ENCODE results near the gene TFPI2. TPM values are rescaled to one million over a fixed set of nuclear protein-coding genes. Genes with fewer than 3 reads are reported as not detected.

TFPI2 gene
- total RNA-seq, 1 experiment from 2014 or later = not detected

DNA sequence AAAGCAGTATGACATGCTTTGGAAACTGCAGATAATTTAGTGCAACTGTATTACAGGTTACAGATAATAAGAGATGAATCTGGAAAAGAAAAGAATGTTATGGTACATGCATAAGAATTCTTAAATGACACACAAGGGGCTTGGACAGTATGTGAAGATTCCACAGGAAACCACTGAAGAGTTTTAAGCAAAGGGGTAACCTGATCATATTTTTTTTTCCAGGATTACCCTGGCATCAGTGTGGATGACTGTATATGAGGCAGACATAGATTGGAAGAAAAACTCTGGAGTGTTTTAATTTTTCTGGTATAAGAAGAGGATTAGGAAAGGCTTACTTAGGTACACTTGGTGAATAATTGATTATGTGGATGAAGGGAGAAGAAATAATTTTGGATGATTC is 8.1 kb downstream of the TFPI2 start:
- intact Hi-C loops (cut with micrococcal nuclease; ENCODE audit: unreplicated experiment) = no loop called here

GRCh38 chr7:93879356-93879755 is 11.2 kb downstream of the TFPI2 start:
- BruUV-seq (replicated peaks) = no TSS peak
- Histone ChIP-seq H3K9me3 (peaks cover 6% of the 10 kb centered on the region; the same call in 1 of the 2 replicates), H3K27me3 (replicated peaks; ENCODE audit: control insufficient read depth, insufficient read depth, low read length) (no peaks in the 10 kb centered on the region), H3K4me1 (no peaks in the 10 kb centered on the region), H3K36me3 (ENCODE audit: control insufficient read depth, insufficient read depth, low read length) (no peaks in the 10 kb centered on the region), H3K4me3 (ENCODE audit: low read depth, low read length) (no peak overlapping the region)
- Mint-ChIP-seq H3K36me3 (ENCODE audit: insufficient read depth, unreplicated experiment) (no peaks in the 10 kb centered on the region), H3K4me1 (ENCODE audit: low read depth, unreplicated experiment) (no peaks in the 10 kb centered on the region), H3K4me3 (ENCODE audit: unreplicated experiment) (no peak overlapping the region), H3K9me3 (ENCODE audit: unreplicated experiment) (no peaks in the 10 kb centered on the region), H3K27ac (ENCODE audit: unreplicated experiment) (no peak overlapping the region), H3K27me3 (ENCODE audit: insufficient read depth, unreplicated experiment) (no peaks in the 10 kb centered on the region)
- CTCF ChIA-PET = no interaction called here
- TF ChIP-seq, protein P1, sequence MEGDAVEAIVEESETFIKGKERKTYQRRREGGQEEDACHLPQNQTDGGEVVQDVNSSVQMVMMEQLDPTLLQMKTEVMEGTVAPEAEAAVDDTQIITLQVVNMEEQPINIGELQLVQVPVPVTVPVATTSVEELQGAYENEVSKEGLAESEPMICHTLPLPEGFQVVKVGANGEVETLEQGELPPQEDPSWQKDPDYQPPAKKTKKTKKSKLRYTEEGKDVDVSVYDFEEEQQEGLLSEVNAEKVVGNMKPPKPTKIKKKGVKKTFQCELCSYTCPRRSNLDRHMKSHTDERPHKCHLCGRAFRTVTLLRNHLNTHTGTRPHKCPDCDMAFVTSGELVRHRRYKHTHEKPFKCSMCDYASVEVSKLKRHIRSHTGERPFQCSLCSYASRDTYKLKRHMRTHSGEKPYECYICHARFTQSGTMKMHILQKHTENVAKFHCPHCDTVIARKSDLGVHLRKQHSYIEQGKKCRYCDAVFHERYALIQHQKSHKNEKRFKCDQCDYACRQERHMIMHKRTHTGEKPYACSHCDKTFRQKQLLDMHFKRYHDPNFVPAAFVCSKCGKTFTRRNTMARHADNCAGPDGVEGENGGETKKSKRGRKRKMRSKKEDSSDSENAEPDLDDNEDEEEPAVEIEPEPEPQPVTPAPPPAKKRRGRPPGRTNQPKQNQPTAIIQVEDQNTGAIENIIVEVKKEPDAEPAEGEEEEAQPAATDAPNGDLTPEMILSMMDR (IDR thresholded peaks at IDR 0.05; ENCODE audit: insufficient read depth in 1 of 2, low read depth in 1 of 2, low read length in 1 of 2, severe bottlenecking in 1 of 2, unreplicated experiment in 1 of 2) = no peak
- no peak for DNase-seq
- intact Hi-C loops (cut with micrococcal nuclease; ENCODE audit: unreplicated experiment) = no loop called here
- POLR2A ChIA-PET = no interaction called here

More for the DNA sequence above, 8.1 kb downstream of the TFPI2 start:
- no TSS peak for BruUV-seq (replicated peaks)
- ChIA-PET POLR2A (no interaction called here), CTCF (no interaction called here)
- no peaks in the 10 kb centered on the region for H3K9me3 Mint-ChIP-seq (ENCODE audit: unreplicated experiment)
- H3K27ac Mint-ChIP-seq (ENCODE audit: unreplicated experiment) = no peak overlapping the region
- H3K9me3 ChIP-seq = peaks cover 6% of the 10 kb centered on the region; the same call in 1 of the 2 replicates
- H3K27me3 ChIP-seq (replicated peaks; ENCODE audit: control insufficient read depth, insufficient read depth, low read length) = no peaks in the 10 kb centered on the region
- H3K27me3 Mint-ChIP-seq (ENCODE audit: insufficient read depth, unreplicated experiment) = no peaks in the 10 kb centered on the region
- TF ChIP-seq, protein P1 (IDR thresholded peaks at IDR 0.05; ENCODE audit: insufficient read depth in 1 of 2, low read depth in 1 of 2, low read length in 1 of 2, severe bottlenecking in 1 of 2, unreplicated experiment in 1 of 2) = no peak
- no peak overlapping the region for H3K4me3 ChIP-seq (ENCODE audit: low read depth, low read length)
- H3K36me3 Mint-ChIP-seq (ENCODE audit: insufficient read depth, unreplicated experiment) = no peaks in the 10 kb centered on the region
- H3K36me3 ChIP-seq (ENCODE audit: control insufficient read depth, insufficient read depth, low read length) = no peaks in the 10 kb centered on the region
- H3K4me1 Mint-ChIP-seq (ENCODE audit: low read depth, unreplicated experiment) = no peaks in the 10 kb centered on the region
- no peaks in the 10 kb centered on the region for H3K4me1 ChIP-seq
- DNase-seq = no peak
- H3K4me3 Mint-ChIP-seq (ENCODE audit: unreplicated experiment) = no peak overlapping the region

DNA sequence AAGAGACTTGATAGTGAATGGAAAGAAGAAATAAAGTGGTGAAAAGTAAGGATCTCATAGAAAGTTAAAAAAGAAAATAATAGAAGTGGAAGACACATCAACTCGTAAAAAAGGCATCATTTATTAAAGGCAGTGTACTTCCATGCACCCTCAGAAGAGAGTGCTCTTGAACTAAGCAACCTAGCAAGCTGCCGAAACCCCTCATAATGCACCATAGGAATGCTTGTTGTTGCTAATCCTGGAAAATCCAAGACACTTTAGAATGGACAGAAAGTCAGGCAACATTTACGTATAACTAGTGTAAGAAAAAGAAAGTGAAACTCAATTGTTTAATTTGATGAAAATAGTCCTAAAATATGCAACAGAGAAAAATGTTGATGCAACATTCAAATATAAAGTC is 12.8 kb downstream of the TFPI2 start:
- Mint-ChIP-seq H3K4me3 (ENCODE audit: unreplicated experiment) (no peak overlapping the region), H3K27me3 (ENCODE audit: insufficient read depth, unreplicated experiment) (no peaks in the 10 kb centered on the region), H3K27ac (ENCODE audit: unreplicated experiment) (no peak overlapping the region), H3K4me1 (ENCODE audit: low read depth, unreplicated experiment) (no peaks in the 10 kb centered on the region), H3K36me3 (ENCODE audit: insufficient read depth, unreplicated experiment) (no peaks in the 10 kb centered on the region), H3K9me3 (ENCODE audit: unreplicated experiment) (peaks cover 10% of the 10 kb centered on the region)
- no peak overlapping the region for H3K4me3 ChIP-seq (ENCODE audit: low read depth, low read length)
- no peaks in the 10 kb centered on the region for H3K4me1 ChIP-seq
- peaks cover 6% of the 10 kb centered on the region; the same call in 1 of the 2 replicates for H3K9me3 ChIP-seq
- intact Hi-C loops (cut with micrococcal nuclease; ENCODE audit: unreplicated experiment) = no loop called here
- no TSS peak for BruUV-seq (replicated peaks)
- TF ChIP-seq, protein P1 (IDR thresholded peaks at IDR 0.05; ENCODE audit: insufficient read depth in 1 of 2, low read depth in 1 of 2, low read length in 1 of 2, severe bottlenecking in 1 of 2, unreplicated experiment in 1 of 2) = no peak
- H3K27me3 ChIP-seq (replicated peaks; ENCODE audit: control insufficient read depth, insufficient read depth, low read length) = no peaks in the 10 kb centered on the region
- POLR2A ChIA-PET = no interaction called here
- no peak for DNase-seq
- CTCF ChIA-PET = no interaction called here
- H3K36me3 ChIP-seq (ENCODE audit: control insufficient read depth, insufficient read depth, low read length) = no peaks in the 10 kb centered on the region
